ENCODE data around the gene FCGR2B.
A peak's percentile ranks its signal among the peaks of the same experiment; 100 is the strongest.

The FCGR2B gene

DNA sequence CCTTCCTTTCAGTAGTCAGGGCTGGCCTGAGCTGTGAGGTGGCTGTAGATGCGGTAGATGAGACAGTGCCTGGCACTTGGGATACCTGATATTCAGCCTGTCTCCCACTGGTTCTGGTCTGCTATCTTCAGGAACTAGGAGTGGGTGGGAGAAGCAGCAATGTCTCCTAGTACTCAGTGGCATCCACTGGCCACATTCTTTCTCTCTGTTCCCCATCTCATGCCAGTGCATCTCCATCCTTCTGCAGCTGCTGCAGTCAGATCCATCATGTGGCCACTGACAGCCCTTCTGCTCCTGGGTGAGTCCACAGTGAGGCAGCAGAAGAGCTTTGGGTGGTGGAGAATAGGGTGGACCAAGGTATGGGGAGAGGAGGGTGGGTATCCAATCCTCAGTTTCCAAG is 59.5 kb downstream of the FCGR2B start (continued):
- TF ChIP-seq FEZF1 (tag by site-specific recombination; IDR thresholded peaks at IDR 0.05) (no peak), ZNF138 (tag by site-specific recombination; IDR thresholded peaks at IDR 0.05; ENCODE audit: borderline replicate concordance) (no peak), ZNF654 (tag by site-specific recombination; IDR thresholded peaks at IDR 0.05; ENCODE audit: low read depth) (no peak), ZNF558 (tag by site-specific recombination; IDR thresholded peaks at IDR 0.05) (no peak), ZBTB8A (tag by site-specific recombination; IDR thresholded peaks at IDR 0.05) (no peak), ZNF658 (tag by site-specific recombination; IDR thresholded peaks at IDR 0.05) (no peak), ZFP69B (tag by site-specific recombination; IDR thresholded peaks at IDR 0.05) (no peak)
- TF ChIP-seq, protein P1, sequence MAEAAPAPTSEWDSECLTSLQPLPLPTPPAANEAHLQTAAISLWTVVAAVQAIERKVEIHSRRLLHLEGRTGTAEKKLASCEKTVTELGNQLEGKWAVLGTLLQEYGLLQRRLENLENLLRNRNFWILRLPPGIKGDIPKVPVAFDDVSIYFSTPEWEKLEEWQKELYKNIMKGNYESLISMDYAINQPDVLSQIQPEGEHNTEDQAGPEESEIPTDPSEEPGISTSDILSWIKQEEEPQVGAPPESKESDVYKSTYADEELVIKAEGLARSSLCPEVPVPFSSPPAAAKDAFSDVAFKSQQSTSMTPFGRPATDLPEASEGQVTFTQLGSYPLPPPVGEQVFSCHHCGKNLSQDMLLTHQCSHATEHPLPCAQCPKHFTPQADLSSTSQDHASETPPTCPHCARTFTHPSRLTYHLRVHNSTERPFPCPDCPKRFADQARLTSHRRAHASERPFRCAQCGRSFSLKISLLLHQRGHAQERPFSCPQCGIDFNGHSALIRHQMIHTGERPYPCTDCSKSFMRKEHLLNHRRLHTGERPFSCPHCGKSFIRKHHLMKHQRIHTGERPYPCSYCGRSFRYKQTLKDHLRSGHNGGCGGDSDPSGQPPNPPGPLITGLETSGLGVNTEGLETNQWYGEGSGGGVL (tag by site-specific recombination; IDR thresholded peaks at IDR 0.05) = no peak
- TF ChIP-seq, protein P2, sequence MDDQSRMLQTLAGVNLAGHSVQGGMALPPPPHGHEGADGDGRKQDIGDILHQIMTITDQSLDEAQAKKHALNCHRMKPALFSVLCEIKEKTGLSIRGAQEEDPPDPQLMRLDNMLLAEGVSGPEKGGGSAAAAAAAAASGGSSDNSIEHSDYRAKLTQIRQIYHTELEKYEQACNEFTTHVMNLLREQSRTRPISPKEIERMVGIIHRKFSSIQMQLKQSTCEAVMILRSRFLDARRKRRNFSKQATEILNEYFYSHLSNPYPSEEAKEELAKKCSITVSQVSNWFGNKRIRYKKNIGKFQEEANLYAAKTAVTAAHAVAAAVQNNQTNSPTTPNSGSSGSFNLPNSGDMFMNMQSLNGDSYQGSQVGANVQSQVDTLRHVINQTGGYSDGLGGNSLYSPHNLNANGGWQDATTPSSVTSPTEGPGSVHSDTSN (CRISPR knock-in tag; IDR thresholded peaks at IDR 0.05) = no peak
- TF ChIP-seq, protein P3, sequence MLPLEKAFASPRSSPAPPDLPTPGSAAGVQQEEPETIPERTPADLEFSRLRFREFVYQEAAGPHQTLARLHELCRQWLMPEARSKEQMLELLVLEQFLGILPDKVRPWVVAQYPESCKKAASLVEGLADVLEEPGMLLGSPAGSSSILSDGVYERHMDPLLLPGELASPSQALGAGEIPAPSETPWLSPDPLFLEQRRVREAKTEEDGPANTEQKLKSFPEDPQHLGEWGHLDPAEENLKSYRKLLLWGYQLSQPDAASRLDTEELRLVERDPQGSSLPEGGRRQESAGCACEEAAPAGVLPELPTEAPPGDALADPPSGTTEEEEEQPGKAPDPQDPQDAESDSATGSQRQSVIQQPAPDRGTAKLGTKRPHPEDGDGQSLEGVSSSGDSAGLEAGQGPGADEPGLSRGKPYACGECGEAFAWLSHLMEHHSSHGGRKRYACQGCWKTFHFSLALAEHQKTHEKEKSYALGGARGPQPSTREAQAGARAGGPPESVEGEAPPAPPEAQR (tag by site-specific recombination; IDR thresholded peaks at IDR 0.05) = no peak

DNA sequence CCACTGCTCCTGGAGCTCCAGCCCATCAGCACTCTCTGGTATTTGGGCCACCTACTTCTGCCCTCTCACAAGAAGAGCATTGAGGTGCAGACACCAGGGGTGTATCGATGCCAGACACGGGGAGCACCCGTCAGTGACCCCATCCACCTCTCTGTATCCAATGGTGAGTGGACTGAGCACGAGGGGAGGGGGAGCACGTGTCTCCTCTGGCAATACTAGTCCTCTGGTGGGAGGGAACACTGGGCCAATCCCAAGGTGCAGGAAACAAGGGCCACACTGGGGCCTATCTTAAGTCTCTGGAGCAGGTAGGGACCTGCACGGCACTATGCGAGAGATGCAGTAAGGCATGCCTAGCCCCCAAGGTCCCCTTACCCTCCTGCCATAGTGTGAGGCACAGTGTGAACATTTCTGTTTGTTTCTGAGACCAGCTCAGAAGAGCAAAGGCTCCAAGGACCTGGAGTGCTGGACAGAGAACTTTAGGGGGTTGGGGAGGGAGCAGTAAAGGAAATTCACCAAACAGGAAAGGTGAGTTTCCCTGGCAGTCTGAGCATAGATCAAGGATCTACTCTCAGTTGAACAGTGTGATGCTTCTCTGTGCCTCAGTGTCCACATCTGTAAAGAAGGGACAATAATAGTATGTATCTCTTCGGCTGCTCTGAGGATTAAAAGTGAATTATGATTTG is 60.7 kb downstream of the FCGR2B start:
- POLR2A ChIA-PET = no interaction called here
- Histone ChIP-seq H3K27ac (ENCODE audit: extremely low read depth, low read depth, low read length) (no peak overlapping the region), H3K4me3 (ENCODE audit: low read depth, low read length) (no peak overlapping the region), H3K9me3 (ENCODE audit: control insufficient read depth, insufficient read depth, low read depth, low read length) (no peaks in the 10 kb centered on the region), H3K36me3 (ENCODE audit: control insufficient read depth in 2 of 2, insufficient read depth in 1 of 2, low read length in 2 of 2) (no peaks in the 10 kb centered on the region), H3K4me1 (ENCODE audit: control insufficient read depth, insufficient read depth, low read length) (no peaks in the 10 kb centered on the region; the same call in 1 of the 2 replicates)
- CTCF ChIA-PET = interaction anchor here (1.9 kb wide), 1 partner anchor 17 kb away, joined by 8 read pairs; no protein-coding TSS in a partner anchor
- TF ChIP-seq, protein P2 (CRISPR knock-in tag; IDR thresholded peaks at IDR 0.05) = no peak
- no peak for TF ChIP-seq ZNF175 (tag by site-specific recombination; IDR thresholded peaks at IDR 0.05)
- TF ChIP-seq, protein P4, sequence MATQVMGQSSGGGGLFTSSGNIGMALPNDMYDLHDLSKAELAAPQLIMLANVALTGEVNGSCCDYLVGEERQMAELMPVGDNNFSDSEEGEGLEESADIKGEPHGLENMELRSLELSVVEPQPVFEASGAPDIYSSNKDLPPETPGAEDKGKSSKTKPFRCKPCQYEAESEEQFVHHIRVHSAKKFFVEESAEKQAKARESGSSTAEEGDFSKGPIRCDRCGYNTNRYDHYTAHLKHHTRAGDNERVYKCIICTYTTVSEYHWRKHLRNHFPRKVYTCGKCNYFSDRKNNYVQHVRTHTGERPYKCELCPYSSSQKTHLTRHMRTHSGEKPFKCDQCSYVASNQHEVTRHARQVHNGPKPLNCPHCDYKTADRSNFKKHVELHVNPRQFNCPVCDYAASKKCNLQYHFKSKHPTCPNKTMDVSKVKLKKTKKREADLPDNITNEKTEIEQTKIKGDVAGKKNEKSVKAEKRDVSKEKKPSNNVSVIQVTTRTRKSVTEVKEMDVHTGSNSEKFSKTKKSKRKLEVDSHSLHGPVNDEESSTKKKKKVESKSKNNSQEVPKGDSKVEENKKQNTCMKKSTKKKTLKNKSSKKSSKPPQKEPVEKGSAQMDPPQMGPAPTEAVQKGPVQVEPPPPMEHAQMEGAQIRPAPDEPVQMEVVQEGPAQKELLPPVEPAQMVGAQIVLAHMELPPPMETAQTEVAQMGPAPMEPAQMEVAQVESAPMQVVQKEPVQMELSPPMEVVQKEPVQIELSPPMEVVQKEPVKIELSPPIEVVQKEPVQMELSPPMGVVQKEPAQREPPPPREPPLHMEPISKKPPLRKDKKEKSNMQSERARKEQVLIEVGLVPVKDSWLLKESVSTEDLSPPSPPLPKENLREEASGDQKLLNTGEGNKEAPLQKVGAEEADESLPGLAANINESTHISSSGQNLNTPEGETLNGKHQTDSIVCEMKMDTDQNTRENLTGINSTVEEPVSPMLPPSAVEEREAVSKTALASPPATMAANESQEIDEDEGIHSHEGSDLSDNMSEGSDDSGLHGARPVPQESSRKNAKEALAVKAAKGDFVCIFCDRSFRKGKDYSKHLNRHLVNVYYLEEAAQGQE (tag by site-specific recombination; IDR thresholded peaks at IDR 0.05) = peak; percentile 85

Data from HEK293 (cell line).